Activated CD4-positive, alpha-beta T cell treated with anti-CD3 and anti-CD28 coated beads for 4 hours (primary cell): ENCODE measurements around the gene SLC38A10.
A peak's percentile ranks its signal among the peaks of the same experiment; 100 is the strongest.

ENCODE experiments used
- DNase-seq, 2 donors: peaks; one replicate each; pipeline ENCODE4 v3.0.0-alpha.2; 2020

SLC38A10 gene

DNA sequence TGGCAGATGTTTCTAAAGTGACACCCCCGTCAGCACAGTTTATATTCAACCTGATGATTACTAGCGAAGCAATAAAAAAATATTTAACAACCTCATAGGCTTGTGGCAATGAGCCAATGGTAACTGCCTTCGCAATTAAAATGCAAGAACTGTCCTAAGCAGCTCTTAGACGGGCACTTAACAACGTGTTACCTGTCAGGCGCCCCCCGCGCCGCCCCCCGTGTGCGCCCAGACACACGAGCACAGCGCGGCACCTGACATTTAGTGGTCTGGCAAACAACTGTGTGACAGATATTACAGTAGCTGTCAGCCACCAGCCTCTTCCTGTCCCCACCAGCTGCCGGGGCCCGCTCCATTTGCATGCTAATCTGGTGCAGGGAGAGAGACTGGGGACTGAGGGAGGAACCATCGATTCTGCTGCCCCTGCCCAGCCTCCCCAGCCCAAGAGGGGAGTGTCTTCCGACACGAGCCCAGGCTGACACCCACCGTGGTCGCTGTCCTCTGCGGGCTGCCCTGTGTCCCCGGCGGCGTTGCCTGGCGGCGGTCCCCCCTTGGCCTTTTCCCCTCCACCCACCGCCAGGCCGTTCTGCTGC, 43.3 kb downstream of the SLC38A10 start:
- no peak for DNase-seq

DNA sequence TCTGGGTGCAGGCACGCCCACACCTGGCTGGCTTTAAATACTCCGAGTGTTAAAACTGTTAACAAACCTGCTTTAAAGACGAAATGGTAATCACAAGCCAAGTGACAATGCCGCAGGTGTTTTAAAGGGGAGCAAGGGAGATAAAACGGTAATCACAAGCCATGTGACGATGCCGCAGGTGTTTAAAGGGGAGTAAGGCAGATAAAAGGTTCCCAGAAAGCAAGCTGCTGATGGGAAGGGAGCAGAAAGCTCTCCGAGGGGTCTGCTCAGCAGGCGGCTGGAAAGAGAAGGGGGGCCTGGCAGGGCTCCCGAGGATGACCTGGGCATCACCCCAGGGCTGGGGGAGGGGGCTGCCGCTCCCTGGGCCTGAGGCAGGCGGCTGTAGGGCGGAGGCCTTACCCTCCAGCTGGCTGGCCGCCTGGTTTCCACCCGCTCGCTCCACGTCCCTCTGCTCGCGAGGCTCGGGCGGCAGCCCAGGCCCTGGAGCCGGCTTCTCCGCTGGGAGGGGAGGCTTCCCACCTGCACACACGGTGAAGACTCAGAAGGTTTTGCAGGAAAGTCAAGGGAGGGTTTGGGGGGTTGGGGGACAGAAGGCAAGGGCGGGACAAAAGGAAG, 43.9 kb downstream of the SLC38A10 start:
- no peak for DNase-seq

GRCh38 chr17:81250286-81251093, 44.6 kb downstream of the SLC38A10 start:
- DNase-seq = no peak

GRCh38 chr17:81249223-81250040, 45.7 kb downstream of the SLC38A10 start:
- no peak for DNase-seq

GRCh38 chr17:81248649-81249048, 46.5 kb downstream of the SLC38A10 start:
- no peak for DNase-seq

- DNase-seq = no peak
Observed at GRCh38 chr17:81247339-81247990, 47.6 kb downstream of the SLC38A10 start.

DNA sequence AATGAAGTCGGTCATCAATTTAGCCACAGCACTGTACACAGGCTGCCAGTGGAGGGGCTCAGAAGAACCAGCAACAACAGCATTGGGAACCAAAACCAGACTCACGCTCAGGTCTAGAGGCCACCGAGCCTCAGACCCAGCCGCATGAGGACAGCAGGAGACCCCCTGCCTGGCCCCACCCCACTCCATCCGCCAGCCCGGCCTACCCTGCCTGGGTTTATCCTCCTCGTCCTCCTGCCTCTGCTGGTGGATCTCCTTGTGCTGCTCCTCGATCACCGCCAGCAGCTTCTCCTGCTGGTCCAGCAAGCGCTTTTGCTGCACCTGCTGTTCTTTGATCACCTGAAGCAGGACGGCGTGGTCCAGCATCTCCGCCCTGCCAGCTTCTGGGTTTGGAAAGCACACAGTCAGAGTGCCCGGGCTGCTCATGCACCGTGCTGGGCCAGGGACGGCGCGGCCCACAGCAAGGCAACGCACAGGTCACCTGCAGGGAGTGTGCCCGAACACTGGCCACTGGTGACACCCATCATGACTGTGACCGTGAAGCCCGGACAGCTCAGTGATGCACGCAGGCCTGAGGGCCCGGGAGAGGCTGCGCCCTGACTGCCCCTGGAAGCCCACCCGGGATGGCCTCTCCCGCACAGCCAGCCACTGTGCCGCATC, 48.3 kb downstream of the SLC38A10 start:
- no peak for DNase-seq

DNA sequence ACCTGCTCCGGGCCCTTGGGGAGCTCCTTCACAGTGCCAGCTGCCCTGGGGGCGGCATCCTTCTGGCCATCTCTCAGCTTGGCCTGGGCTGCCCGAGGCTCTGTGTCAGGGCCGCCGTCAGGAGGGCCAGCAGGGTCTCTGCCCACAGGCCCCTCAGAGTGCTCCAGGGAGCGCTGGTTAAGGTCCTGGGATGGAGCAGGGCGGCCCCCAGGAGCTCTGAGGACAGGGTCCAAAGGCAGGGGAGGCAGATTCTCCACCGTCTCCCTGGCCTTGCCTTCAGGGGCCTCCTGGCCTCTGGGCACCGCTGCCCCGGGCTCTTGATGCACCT, 48.8 kb downstream of the SLC38A10 start:
- DNase-seq = no peak

DNA sequence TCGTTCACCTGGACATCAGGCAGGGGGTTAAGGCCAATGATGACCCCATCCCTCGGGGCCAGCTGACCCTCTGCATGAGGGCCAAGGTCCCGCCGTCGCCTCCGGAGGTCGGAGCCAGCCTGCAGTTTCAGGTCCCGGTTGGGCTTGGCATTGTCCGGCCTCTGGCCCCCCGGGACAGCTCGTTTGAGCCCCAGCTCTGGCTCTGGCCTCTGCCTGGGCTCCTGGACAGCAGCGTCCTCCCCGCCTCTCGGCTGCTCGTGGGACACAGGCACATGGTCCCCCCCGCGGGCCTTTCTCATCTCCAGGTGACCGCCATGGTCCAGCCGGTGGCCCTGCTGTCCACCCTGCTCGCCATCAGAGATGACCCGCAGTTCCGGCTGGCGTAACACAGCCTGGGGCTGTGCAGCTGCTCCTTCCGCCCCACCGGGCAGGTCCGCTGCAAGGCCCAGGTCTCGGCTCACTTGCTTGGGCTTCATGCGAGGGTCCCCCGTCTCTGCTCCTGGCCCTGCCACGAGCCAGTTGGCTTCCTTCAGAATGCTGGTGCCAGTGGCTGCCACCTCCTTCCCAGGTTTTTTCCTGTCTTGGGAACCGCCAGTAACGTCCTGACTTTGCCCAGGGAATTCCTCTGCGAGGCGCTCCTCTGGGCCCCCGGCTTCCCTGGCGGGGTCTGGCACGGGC, 49.3 kb downstream of the SLC38A10 start:
- DNase-seq = no peak

- DNase-seq = no peak
Observed at GRCh38 chr17:81245024-81245664, 50.0 kb downstream of the SLC38A10 start.

DNA sequence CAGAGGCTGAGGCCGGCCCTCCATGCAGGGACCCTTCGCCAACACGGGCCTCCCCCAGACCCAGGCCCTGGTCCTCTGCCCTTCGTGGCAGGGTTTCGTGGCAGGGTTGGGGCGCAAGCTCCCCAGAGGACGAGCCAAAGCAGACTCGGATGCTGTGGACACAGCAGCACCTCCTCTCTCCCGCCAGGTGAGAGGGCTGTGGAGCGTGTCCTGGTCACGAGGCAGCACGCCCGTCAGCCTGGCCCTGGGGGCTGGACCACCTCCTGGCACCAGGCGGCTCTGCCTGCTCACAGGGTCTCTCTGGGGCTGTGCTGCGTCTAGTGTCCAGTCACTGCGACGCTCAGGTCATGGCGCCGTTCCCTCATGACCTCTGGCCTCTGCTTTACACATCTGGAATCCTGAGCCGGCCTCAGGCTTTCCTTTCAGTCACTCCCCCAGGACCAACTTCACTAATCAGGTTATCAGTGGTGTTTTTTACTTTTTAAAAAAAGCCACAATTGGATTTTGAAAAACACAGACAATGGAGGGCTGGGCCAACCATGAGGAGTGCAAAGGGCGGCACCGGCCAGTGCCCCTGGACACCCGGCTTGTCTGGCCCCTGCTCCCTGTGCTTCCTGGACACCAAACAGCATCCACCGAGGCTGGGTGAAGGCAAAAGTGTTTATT, 50.6 kb downstream of the SLC38A10 start:
- DNase-seq = no peak

DNA sequence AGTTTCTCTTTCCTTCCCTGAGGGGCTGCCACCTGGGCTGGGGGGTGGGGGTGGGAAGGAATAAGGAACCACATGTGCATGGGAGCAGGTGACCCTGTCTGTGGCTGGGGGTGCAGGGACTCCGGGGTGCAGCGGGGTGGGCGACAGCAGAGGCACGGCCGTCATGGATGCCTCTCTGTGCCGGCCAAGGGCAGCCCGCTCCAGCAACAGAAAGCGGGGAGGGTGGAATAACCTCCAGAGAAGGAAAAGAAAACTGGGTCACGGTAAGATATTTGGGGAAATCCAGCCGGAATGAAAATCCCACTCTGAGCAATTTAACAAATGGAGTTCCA, 51.8 kb downstream of the SLC38A10 start:
- DNase-seq = no peak

- DNase-seq = no peak
Observed at GRCh38 chr17:81242421-81243332, 52.4 kb downstream of the SLC38A10 start.

- peak; percentile 49 to 52 for DNase-seq
Observed at GRCh38 chr17:81241648-81242420, 53.3 kb downstream of the SLC38A10 start.

- DNase-seq = no peak
Observed at GRCh38 chr17:81241203-81241602, 53.9 kb downstream of the SLC38A10 start.

- no peak for DNase-seq
Observed at GRCh38 chr17:81240761-81241160, 54.3 kb downstream of the SLC38A10 start.

- peak; percentile 46 to 52 for DNase-seq
Observed at GRCh38 chr17:81239714-81240555, 55.2 kb downstream of the SLC38A10 start.
